Esophagus muscularis mucosa (tissue), 4 donors: ENCODE measurements around the gene TBC1D9B. TPM values are rescaled to one million over a fixed set of nuclear protein-coding genes. Genes with fewer than 3 reads are reported as not detected.

ENCODE experiments used
- DNase-seq: peaks from one replicate; pipeline ENCODE4 v3.0.0-alpha.2; 2017; ENCODE audit errors: extremely low spot score
- H3K27ac ChIP-seq, 4 donors: fragments of 200-600 bp; sonication (generic); replicated peaks in 1 of 4; 1 replicate in 3 of 4; 2 replicates in 1 of 4; pipeline ENCODE4 v1.5.1; 2016 to 2019; ENCODE audit warnings: mild to moderate bottlenecking in 1 of 4
- H3K27me3 ChIP-seq, 4 donors: fragments of 200-600 bp; sonication (generic); one replicate each; pipeline versions ENCODE4 v1.5.1 to v1.6.0; 2016 to 2019
- H3K36me3 ChIP-seq, 4 donors: fragments of 200-600 bp; sonication (generic); one replicate each; pipeline ENCODE4 v1.5.1; 2016 to 2019
- H3K4me1 ChIP-seq, 4 donors: fragments of 200-600 bp; sonication (generic); one replicate each; pipeline ENCODE4 v1.5.1; 2016 to 2019
- H3K4me3 ChIP-seq, 4 donors: fragments of 200-600 bp; sonication (generic); 1 replicate in 2 of 4; 2 replicates in 2 of 4; pipeline ENCODE4 v1.5.1; 2016 to 2019; ENCODE audit warnings: mild to moderate bottlenecking in 4 of 4, moderate library complexity in 1 of 4
- H3K9me3 ChIP-seq, 4 donors: fragments of 200-600 bp; sonication (generic); 1 replicate in 3 of 4; 2 replicates in 1 of 4; pipeline ENCODE4 v1.5.1; 2016 to 2019
- EP300 ChIP-seq: sonication (generic); formaldehyde crosslinking; IDR thresholded peaks from one replicate; pipeline ENCODE4 v1.6.1; 2017; ENCODE audit warnings: antibody characterized with exemption
- POLR2A ChIP-seq: fragments of 450-650 bp; IDR thresholded peaks from one replicate; pipeline ENCODE4 v1.6.1; 2017; ENCODE audit warnings: antibody characterized with exemption, moderate library complexity, mild to moderate bottlenecking, low read depth
- POLR2AphosphoS5 ChIP-seq, 2 donors: sonication (generic); formaldehyde crosslinking; IDR thresholded peaks; one replicate each; pipeline ENCODE4 v1.6.1; 2017; ENCODE audit warnings: antibody characterized with exemption in 2 of 2
- WGBS: methylation state at CpG from one replicate; pipeline ENCODE4 v1.1.5; 2018; 5-methylcytosine and 5-hydroxymethylcytosine counted together
- intact Hi-C: fragments of 100-400 bp; cut with DNase I; formaldehyde crosslinking; loops from one replicate; pipeline ENCODE4 v1.15.1; 2023
- total RNA-seq, 4 donors: library from RNA; depleted of rRNA; stranded (reverse); fragments of >200 nt; gene quantifications; one replicate each; pipeline versions ENCODE4 v1.1.0 to v1.2.1, GENCODE V29; 2016
- TF ChIP-seq, protein P1 (sequence below), 3 experiments: fragments of 200-600 bp in 2 of 3; fragments of 450-650 bp in 1 of 3; sonication (generic) in 2 of 3; IDR thresholded peaks; one replicate each; pipeline ENCODE4 v1.5.1; 2017 to 2019; ENCODE audit warnings: antibody characterized with exemption in 3 of 3, mild to moderate bottlenecking in 2 of 3, moderate library complexity in 1 of 3

Gene TBC1D9B
- total RNA-seq, 4 donors from 2014 or later, result 80.2 to 229 (median 143) TPM

- no peaks in the 10 kb centered on the region for H3K27me3 ChIP-seq
- intact Hi-C loops, result loop anchor here (10.0 kb wide), 2 partner anchors 137 to 173 kb away; partner anchors contain the start of gene RNF130
- no peak overlapping the region for H3K4me3 ChIP-seq
- TF ChIP-seq, protein P1, sequence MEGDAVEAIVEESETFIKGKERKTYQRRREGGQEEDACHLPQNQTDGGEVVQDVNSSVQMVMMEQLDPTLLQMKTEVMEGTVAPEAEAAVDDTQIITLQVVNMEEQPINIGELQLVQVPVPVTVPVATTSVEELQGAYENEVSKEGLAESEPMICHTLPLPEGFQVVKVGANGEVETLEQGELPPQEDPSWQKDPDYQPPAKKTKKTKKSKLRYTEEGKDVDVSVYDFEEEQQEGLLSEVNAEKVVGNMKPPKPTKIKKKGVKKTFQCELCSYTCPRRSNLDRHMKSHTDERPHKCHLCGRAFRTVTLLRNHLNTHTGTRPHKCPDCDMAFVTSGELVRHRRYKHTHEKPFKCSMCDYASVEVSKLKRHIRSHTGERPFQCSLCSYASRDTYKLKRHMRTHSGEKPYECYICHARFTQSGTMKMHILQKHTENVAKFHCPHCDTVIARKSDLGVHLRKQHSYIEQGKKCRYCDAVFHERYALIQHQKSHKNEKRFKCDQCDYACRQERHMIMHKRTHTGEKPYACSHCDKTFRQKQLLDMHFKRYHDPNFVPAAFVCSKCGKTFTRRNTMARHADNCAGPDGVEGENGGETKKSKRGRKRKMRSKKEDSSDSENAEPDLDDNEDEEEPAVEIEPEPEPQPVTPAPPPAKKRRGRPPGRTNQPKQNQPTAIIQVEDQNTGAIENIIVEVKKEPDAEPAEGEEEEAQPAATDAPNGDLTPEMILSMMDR (IDR thresholded peaks at IDR 0.05), result no peak
- TF ChIP-seq EP300 (no peak), POLR2A (no peak), POLR2AphosphoS5 (IDR thresholded peaks at IDR 0.05) (no peak)
- no peaks in the 10 kb centered on the region for H3K9me3 ChIP-seq
- peaks cover 30 to 79% (median 68%) of the 10 kb centered on the region in 4 donors for H3K36me3 ChIP-seq
- DNase-seq, result no peak
- peaks cover 9 to 17% (median 14%) of the 10 kb centered on the region in 4 donors for H3K4me1 ChIP-seq
- WGBS, result 93% methylated on average over 11 of the region's 15 CpGs
- no peak overlapping the region for H3K27ac ChIP-seq
Measured at GRCh38 chr5:179901915-179902762, 5.6 kb downstream of the TBC1D9B start.

DNA sequence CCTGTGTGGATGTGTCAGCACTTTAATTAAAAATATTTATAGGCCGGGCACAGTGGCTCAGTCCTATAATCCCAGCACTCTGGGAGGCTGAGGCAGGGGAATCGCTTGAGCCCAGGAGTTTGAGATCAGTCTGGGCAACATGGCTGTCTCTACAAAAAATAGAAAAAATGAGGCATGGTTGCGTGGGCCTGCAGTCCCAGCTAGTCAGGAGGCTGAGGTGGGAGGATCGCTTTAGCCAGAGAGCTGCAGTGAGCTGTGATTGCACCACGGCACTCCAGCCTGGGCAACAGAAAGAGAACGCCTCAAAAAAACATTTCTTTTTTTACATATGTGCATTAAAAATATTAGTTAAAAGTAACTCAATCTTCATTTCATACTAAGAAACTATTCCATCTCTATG is 6.2 kb downstream of the TBC1D9B start:
- no peaks in the 10 kb centered on the region for H3K27me3 ChIP-seq
- no peak overlapping the region for H3K4me3 ChIP-seq
- peaks cover 3 to 10% (median 8%) of the 10 kb centered on the region in 4 donors for H3K4me1 ChIP-seq
- H3K27ac ChIP-seq, result no peak overlapping the region
- 94% methylated on average over 5 of the region's 6 CpGs for WGBS
- no peaks in the 10 kb centered on the region for H3K9me3 ChIP-seq
- no peak for DNase-seq
- TF ChIP-seq, protein P1 (IDR thresholded peaks at IDR 0.05), result no peak
- TF ChIP-seq EP300 (no peak), POLR2A (no peak)
- peaks cover 33 to 85% (median 74%) of the 10 kb centered on the region in 4 donors for H3K36me3 ChIP-seq
- intact Hi-C loops, result loop anchor here (10.0 kb wide), 2 partner anchors 137 to 173 kb away; partner anchors contain the start of gene RNF130

DNA sequence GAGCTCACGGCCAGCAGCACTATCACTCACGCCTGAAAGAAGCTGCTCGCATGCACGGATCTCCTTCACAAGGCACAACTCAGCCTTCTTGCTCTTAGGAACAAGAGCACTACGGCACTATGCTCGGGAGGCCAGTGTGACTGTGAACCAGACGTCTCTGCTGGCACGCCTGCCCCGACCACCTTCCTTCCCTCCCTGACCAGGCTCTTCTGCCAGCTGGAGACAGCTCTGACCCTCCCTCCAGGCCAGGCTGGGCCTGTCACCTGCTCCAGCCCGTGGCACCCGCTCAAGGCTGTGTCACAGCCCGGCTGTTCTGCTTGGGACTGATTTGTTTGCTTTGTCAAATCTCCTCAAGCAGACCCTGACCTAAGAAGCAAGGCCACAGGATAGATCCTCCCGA is 7.0 kb downstream of the TBC1D9B start:
- no peaks in the 10 kb centered on the region for H3K27me3 ChIP-seq
- H3K9me3 ChIP-seq, result no peaks in the 10 kb centered on the region
- no peak overlapping the region for H3K27ac ChIP-seq
- H3K36me3 ChIP-seq, result peaks cover 33 to 89% (median 82%) of the 10 kb centered on the region in 4 donors
- TF ChIP-seq EP300 (no peak), POLR2AphosphoS5 (IDR thresholded peaks at IDR 0.05) (no peak), POLR2A (no peak)
- TF ChIP-seq, protein P1 (IDR thresholded peaks at IDR 0.05), result no peak
- intact Hi-C loops, result loop anchor here (10.0 kb wide), 2 partner anchors 136 to 174 kb away; partner anchors contain the start of gene RNF130
- H3K4me1 ChIP-seq, result peaks cover 0 to 4% (median under 1%) of the 10 kb centered on the region in 4 donors
- DNase-seq, result no peak
- H3K4me3 ChIP-seq, result no peak overlapping the region
- WGBS, result 89% methylated on average over 11 of the region's 13 CpGs

DNA sequence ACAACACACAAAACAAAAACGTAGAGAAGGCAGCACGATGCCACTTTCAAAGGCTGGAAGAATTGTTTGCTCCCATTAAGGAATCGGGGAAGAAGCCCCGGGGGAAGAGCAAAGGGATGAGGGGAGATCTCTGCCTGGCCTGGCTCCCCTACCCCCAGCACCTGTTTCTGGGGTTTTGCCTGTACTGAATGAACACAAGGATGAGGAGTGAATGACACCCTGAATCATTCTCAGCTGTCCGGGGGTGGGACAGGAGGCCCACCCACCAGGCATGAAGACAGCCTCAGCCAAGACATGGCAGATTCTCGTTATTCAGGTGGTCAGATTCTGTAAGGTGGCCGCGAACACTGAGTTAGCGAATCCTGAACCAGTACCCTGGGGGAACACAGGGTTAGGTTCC is 7.5 kb downstream of the TBC1D9B start:
- Histone ChIP-seq H3K9me3 (no peaks in the 10 kb centered on the region), H3K4me3 (no peak overlapping the region), H3K4me1 (peaks cover 0 to 4% (median 0%) of the 10 kb centered on the region in 4 donors), H3K27ac (no peak overlapping the region), H3K36me3 (peaks cover 34 to 94% (median 87%) of the 10 kb centered on the region in 4 donors), H3K27me3 (no peaks in the 10 kb centered on the region)
- TF ChIP-seq, protein P1 (IDR thresholded peaks at IDR 0.05), result no peak
- TF ChIP-seq EP300 (no peak), POLR2A (no peak), POLR2AphosphoS5 (IDR thresholded peaks at IDR 0.05) (no peak)
- intact Hi-C loops, result loop anchor here (10.0 kb wide), 2 partner anchors 135 to 175 kb away; partner anchors contain the start of gene RNF130
- WGBS, result 87% methylated on average over 9 of the region's 9 CpGs
- DNase-seq, result no peak
